KOPT-K1 (cell line): ENCODE data around the gene TIAM2.

Source experiments
- H3K27ac ChIP-seq: fragments of 200-600 bp; sonication (generic); 2 replicates; pipeline ENCODE4 v1.5.1; 2016; ENCODE audit warnings: antibody characterized with exemption, mild to moderate bottlenecking, low read depth, low read length; ENCODE audit not compliant: poor library complexity, severe bottlenecking
- H3K36me3 ChIP-seq: fragments of 200-600 bp; sonication (generic); 2 replicates; pipeline ENCODE4 v1.5.1; 2017; ENCODE audit warnings: antibody characterized with exemption, mild to moderate bottlenecking, low read length, moderate library complexity; ENCODE audit not compliant: insufficient read depth
- H3K9me3 ChIP-seq: fragments of 200-600 bp; sonication (generic); 2 replicates; pipeline ENCODE4 v1.5.1; 2017; ENCODE audit warnings: antibody characterized with exemption, low read length, mild to moderate bottlenecking; ENCODE audit not compliant: insufficient read depth, poor library complexity, severe bottlenecking

TIAM2 gene

DNA sequence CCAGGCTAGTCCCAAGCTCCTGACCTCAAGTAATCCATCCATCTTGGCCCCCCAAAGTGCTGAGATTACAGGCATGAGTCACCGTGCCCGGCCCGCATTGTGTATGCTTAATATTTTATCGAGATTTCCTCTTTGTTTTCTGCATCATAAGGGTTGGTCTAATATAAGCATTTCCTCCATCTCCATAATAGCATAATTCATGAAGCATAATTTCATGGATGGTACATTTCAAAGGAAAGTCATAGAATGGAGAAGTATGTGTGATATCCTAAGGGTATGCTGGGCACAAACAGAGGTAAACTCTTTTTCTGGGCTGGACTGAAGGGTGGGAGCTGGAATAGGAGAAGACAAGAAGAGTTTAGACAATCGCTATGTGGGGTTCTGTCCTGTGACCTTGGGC is 17.5 kb upstream of the TIAM2 start:
- Histone ChIP-seq H3K9me3 (no peaks in the 10 kb centered on the region), H3K36me3 (no peaks in the 10 kb centered on the region), H3K27ac (no peak overlapping the region)

DNA sequence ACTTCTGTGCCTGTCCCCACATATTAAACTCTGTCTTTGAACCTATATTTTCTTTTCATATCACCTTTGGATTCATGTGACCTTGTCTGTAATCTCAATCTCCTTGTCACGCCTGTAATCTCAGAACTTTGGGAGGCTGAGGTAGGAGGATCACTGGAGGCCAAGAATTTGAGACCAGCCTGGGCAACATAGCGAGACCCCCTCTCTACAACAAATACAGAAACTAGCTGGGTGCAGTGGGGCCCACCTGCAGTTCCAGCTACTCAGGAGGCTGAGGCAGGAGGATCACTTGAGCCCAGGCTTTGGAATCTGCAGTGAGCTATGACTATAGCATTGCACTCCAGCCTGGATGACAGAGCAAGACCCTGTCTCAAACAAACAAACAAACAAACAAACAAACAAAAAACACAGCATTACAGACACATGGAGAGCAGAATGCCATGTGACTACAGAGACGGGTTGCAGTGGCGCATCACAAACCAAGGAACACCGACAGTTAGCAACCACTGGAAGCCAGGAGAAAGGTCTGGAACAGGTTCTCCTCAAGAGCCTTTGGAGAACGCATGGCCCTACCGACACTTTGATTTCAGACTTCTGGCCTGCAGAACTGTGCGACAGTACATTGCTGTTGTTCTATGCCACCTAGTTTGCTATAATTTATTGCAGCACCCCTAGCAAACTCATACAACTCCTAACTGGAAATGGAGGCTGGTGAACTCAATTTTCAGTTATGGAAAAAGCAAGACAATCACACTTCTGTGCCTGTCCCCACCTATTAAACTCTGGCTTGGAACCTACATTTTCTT is 14.6 kb upstream of the TIAM2 start:
- Histone ChIP-seq H3K36me3 (no peaks in the 10 kb centered on the region), H3K27ac (no peak overlapping the region), H3K9me3 (no peaks in the 10 kb centered on the region)

- H3K36me3 ChIP-seq: no peaks in the 10 kb centered on the region
- H3K9me3 ChIP-seq: no peaks in the 10 kb centered on the region
- no peak overlapping the region for H3K27ac ChIP-seq
Observed at GRCh38 chr6:154981079-154981870, 13.8 kb upstream of the TIAM2 start.

DNA sequence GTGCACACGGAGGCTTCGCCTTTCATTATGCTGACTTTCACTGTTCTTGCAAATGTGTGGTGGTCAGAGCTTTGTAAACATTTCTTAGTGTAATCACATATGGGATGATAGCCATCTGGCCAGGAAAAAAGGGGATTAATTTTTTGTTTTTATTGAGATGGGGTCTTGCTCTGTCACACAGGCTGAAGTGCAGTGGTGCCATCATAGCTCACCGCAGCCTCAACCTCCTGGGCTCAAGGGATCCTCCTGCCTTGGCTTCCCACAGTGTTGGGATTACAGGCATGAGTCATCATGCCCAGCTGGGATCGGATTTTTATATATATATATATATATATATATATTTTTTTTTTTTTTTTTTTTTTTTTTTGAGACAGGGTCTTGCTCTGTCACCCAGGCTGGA is 11.0 kb upstream of the TIAM2 start:
- Histone ChIP-seq H3K27ac (no peak overlapping the region), H3K36me3 (no peaks in the 10 kb centered on the region), H3K9me3 (no peaks in the 10 kb centered on the region)

- no peak overlapping the region for H3K27ac ChIP-seq
- H3K36me3 ChIP-seq: no peaks in the 10 kb centered on the region
- H3K9me3 ChIP-seq: no peaks in the 10 kb centered on the region
Observed at GRCh38 chr6:154986787-154987235, 8.3 kb upstream of the TIAM2 start.

DNA sequence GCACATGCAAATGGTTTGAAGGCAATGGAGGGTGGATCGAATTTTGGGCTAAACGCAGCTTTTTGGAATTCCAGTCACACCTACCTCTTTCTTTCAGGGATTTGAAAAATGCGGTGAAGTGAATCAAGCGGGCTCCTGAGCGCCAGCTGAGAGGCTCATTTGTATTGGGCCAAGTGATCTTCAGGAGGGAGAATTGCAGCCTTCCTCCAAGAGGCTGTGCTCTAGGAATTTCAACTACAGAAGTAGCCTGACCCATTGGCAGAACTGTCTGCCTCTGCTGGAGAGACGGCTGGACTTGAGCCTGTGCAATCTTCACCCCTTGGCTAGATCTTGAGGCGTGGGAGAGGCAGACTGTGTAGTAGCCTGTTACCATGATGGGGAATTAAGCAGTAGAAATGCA is 5.7 kb upstream of the TIAM2 start:
- no peaks in the 10 kb centered on the region for H3K9me3 ChIP-seq
- no peaks in the 10 kb centered on the region for H3K36me3 ChIP-seq
- H3K27ac ChIP-seq: no peak overlapping the region

DNA sequence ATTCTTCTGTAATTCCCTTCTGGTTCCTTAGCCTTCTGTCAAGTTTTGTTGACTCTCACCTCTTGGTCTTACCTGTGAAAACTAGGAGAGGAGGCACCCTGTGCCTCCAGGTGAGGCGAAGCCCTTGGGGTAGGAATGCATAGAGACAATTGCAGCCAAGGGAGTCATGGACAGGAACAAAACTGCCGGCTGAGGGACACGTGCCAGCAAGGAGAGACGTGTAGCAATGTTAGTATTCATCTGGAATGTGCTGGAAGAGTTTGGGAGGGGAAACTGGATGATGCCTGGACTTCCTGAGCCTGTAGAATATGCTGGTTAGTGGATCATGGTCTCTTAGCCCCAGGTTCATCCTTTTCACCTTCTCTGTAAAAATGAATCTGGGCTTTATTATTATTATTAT is 3.9 kb upstream of the TIAM2 start:
- Histone ChIP-seq H3K9me3 (no peaks in the 10 kb centered on the region), H3K36me3 (no peaks in the 10 kb centered on the region), H3K27ac (no peak overlapping the region)

DNA sequence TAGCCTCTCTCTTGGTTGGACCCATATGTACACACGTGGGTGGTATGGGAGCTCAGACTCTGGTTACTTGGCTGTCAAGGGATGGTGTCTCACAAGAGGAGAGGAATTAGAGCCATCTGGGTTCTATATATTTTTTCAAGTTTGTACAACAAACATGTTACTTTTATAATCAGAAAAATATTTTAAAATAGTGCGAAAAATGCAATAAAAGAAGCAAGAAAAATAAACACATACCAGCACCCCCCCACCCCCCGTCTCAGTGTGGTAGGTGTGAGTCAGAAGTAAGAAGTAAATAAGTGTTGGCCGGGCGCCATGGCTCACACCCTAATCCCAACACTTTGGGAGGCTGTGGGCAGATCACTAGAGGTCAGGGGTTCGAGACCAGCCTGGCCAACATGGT is 2.1 kb upstream of the TIAM2 start:
- H3K36me3 ChIP-seq: no peaks in the 10 kb centered on the region
- no peaks in the 10 kb centered on the region for H3K9me3 ChIP-seq
- H3K27ac ChIP-seq: no peak overlapping the region

DNA sequence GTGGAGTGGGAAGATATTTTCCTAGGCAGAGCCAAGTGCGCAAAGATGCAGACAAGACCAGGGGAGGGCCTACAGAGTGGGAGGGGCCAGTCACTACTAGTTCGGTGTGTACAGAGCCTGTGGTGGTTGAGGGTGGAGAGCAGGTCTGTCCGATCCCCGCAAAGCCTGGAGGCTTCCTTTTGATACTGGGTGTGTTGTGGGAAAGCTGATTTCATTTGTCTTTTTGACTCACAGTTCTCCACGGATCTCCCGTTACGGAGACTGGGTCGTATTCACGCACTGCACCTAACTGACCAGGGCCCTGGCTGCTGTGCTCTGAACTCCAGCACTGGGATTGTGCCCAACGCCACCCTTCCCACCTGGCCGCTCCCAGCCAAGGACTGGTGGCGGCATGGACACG is 1.4 kb upstream of the TIAM2 start:
- Histone ChIP-seq H3K9me3 (no peaks in the 10 kb centered on the region), H3K27ac (no peak overlapping the region), H3K36me3 (no peaks in the 10 kb centered on the region)

- Histone ChIP-seq H3K9me3 (no peaks in the 10 kb centered on the region), H3K27ac (no peak overlapping the region), H3K36me3 (no peaks in the 10 kb centered on the region)
Observed at GRCh38 chr6:154994836-154995253, 270 bp upstream of the TIAM2 start.

DNA sequence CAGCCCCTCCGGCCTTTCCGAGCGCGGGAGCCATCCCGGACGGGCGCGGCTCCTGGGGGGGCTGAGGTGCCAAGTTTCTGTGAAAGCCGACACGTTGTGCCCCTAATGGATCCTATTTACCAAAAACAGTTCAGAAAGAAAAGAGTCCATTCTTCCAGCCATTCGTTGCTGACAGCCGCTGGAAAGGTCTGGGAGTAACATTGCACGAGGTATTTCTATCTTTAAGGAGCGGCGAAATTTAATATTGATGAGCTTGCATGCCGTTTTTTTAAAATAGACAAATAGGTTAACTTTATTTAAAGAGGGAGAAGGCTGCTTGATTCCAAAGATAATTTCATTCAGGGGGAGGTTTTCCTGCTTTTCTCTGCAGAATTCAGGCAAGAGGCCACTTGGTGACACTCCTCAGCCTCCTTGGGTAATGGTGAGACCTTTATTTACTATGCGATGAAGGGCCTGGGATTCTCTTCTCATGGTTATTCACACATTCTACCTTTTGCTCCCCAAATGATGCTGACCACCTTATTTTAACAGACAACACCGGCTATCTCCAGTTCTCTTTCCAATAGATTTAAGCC is 988 bp downstream of the TIAM2 start:
- Histone ChIP-seq H3K36me3 (no peaks in the 10 kb centered on the region), H3K9me3 (no peaks in the 10 kb centered on the region), H3K27ac (peak overlapping the region; percentile 53)

DNA sequence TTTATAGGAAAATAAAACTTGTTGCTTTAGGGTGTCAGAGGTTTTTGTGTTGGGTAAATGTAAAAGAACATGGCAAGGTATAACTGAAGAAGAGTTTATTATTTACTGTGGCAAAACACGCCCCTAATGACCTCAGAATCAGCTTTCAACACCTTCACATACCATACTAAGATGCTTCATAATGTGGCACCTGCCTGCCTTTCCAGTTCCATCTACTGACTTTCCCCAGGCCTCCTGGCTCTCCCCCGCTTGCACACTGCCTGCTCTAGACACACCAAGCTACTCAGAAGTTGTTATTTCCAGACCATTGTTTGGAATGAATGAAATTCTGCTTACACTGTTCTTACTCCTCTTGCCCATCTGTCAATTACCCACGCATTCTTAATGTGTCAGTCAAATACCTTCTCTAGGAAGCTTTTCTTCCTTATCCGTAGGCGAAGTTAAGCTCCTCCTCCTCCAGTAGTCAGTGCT is 1.8 kb downstream of the TIAM2 start:
- no peaks in the 10 kb centered on the region for H3K9me3 ChIP-seq
- no peaks in the 10 kb centered on the region for H3K36me3 ChIP-seq
- no peak overlapping the region for H3K27ac ChIP-seq

- no peaks in the 10 kb centered on the region for H3K9me3 ChIP-seq
- H3K36me3 ChIP-seq: no peaks in the 10 kb centered on the region
- no peak overlapping the region for H3K27ac ChIP-seq
Observed at GRCh38 chr6:154998855-154999254, 3.7 kb downstream of the TIAM2 start.

DNA sequence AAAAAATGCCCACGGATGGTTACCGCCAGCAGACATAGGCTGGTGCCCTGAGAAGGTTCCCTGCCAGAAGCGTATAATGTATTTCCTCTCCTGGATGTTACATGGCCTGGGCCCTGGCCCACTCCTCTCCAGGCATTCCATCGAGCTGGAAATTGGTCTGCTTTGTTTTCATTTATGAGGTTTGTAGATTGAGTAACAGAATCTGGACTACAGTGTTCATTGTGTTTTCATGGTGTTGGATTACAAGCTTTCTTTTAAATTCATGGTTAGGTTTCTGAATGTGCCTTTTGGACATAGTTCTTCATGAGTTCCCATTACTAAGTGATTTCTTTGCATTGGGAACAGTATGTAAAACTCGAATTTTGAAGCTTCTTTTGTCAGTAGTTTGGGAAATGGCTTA is 6.4 kb downstream of the TIAM2 start:
- H3K27ac ChIP-seq: no peak overlapping the region
- H3K9me3 ChIP-seq: no peaks in the 10 kb centered on the region
- H3K36me3 ChIP-seq: no peaks in the 10 kb centered on the region

DNA sequence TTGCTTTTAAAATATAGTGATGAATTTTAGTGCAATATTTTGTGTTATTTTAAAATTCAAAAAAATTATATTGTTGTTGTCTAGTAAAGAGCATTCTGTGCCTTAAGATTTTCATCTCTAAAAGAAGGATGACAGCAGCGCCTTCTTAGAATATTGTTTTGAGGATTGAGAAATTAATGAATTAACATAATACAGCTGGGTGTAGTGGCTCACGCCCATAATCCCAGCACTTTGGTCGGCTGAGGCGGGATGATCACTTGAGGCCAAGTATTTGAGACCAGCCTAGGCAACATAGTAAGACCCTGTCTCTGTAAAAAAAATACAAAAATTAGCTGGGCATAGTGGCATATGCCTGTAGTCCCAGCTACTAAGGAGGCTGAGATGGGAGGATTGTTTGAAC is 6.8 kb downstream of the TIAM2 start:
- no peaks in the 10 kb centered on the region for H3K9me3 ChIP-seq
- H3K27ac ChIP-seq: no peak overlapping the region
- no peaks in the 10 kb centered on the region for H3K36me3 ChIP-seq
